GM18861 (cell line): ENCODE data around the gene FPR2.
"Not testable (repeated sequence)": the region's sequence is repeated elsewhere in the genome, so short reads cannot be mapped to it uniquely, and the experiment has no call there.

ENCODE experiments used
- ATAC-seq: cut with Tn5 transposase; IDR thresholded peaks from one replicate; pipeline ENCODE4 v1.9.1; 2021; ENCODE audit not compliant: unreplicated experiment

The FPR2 gene

DNA sequence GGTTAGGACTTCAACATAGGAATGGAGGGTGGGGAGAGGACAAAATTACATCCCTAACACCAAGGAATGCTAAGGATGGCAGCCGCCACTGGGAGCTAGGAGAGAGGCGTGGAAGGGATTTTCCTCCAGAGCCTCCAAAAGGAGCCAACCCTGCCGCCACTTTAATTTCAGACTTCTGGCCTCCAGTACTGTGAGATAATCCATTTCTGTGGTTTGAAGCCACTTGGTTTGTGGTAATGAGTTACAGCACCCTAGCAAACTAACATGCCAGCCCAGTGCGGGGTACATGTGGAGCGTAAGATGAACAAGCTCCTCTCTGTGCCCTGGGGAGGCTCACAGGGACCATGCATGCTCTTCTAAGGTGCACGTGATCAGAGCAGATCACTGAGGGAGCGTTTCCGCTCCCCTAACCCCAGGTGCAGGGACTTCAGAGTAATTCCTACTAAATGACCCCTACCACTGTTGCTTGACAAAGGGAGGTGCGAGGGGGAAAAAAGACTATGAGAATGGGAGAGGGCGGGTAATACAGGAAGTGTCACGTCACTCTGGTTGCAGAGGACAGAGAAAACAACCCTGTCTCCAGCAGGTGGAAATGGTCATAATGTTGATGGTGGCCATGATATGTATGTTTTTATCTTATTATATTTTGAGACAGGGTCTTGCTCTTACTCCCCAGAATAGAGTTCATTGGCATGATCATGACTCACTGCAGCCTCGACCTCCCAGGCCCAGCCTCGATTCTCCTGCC, 21.3 kb upstream of the FPR2 start:
- ATAC-seq, result no peak

DNA sequence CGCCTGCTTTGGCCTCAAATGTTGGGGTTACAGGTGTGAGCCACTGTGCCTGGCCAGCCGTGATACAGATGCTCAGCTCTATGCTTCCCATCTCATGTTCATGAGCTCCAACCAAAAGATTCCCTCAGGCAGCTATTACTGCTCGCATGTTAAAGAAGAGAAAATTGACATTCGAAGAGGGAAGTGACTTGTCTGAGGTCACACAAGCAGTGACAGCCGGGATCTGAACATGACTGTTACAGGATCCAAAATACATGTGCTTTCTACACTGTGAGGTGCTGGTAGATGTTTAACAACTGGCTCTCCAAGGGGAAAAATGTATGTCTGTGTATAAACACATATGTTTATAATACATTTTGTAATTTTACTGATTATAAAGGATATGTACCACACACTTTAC, 20.6 kb upstream of the FPR2 start:
- no peak for ATAC-seq

DNA sequence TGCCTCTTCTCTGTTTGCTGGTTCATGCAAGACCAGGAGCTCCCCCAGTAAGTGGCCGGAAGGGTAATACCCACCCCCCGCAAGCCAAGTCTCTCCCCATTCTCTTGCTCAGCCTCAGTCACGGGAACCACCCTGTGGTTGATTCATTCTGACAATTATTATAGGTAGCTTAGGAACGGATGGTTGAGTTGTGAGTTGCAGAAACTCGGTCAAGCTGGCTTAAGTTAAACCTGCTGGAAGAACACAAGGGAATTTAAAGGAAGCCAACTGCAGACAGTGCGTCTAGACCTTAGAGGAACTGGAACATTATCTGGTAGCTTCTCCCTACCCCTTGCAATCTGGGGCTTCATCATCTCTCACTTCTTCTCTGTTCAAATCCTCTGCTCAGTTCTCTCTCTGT, 18.2 kb upstream of the FPR2 start:
- ATAC-seq, result no peak

DNA sequence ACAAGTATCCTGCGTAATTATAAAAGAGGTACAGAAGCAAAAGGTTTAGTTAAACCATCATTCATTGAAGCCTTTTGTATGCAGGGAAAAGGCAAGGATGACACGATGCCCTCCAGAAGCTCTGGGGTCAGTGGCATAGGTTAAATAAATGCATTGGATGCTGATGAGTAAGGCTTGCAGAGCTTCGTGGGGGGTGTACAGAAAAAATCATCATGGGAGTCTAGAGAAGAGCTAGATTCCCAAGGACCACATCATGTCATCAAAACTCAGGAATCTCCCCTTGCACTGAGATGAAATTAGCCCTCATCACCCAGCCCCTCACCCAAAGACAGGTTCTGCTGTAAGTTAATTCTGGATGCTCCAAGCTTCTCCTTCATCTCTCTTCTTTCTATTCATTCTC, 17.6 kb upstream of the FPR2 start:
- no peak for ATAC-seq

DNA sequence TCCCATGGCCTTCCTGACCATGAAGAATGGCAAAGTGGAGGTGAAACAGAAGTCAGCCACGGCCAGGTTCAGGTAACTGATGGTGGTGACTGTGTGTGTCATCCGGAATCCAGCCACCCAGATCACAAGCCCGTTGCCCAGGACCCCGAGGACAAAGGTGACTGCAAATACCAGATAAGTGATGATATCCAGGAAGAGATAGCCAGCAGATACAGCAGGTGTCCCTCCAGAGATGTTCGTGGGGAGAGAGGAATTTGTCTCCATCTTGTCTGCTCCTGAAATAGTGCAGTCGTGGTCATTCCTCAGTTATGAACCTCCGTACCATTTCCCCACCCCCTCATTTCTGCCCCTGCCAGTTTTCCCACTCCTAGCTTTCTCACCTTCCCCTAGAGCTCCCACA, 14.2 kb upstream of the FPR2 start:
- ATAC-seq, result no peak

DNA sequence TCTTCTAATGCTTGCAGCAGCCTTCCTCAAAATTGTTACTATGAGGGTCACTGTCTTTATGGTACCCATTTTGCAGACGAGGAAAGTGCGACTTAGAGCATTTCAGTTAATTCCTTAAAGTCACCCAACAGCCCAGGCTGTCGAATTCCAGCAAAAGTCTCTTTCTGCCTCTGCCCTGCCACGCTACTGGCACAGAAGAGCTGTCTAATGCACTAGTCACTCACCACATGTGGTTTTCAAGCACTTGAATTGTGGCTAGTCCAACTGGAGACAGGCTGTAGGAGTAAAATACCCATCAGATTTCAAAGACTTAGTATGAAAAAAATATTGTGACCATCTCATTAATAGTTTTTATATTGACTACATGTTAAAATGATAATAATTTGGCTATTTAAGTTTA, 11.0 kb upstream of the FPR2 start:
- ATAC-seq, result no peak

DNA sequence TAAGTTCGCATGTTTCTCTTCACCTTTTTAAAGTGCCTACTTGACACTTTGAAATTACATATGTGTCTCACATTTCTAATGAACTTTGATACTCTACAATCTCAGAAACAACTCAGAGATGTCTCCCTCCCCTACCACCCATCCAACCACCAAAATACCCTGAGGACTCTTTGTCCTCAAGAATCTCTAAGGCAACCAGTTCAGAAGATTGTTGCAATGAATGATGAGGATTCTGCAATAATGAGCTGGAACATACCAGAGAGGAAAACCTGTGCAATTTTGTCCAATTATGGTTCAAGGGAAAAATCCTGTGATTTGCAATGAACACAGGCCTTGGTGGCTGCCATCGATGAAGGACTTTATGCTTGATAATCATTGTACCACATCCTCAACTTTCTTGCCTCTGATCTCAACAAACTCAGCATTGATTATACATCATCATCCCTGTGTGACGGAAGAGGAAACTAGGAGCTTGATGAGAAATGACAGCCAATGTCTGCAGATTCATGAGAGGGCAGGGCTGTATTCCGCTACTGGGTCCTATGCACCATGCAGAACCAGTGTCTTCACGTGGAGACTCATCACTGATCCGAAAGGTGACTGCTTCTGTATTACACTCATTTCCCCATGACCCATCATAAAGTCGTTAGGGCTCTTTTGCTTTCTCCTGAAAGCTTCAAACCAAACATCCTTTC, 10.4 kb upstream of the FPR2 start:
- ATAC-seq, result no peak

DNA sequence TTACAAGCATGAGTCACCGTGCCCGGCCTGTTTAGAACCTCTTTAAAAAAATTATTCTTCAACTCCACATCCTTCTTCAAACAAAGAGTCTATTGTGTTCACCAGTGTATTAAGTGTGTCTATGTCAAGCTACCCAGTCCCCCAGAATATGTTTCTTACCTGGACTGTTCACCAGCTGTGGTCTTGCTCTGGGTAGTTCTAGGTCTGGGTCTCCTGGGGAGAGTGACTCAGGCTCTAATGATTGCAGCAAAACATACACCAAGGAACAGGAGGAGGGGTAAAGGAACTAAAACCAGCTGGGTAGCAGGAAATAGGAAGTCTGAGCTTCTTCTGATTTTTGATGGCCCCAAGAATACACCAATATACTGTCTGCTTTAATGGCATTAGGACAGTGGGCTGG, 9.3 kb upstream of the FPR2 start, which contains the start of gene FPR1:
FPR1 (minus strand) TSS at position 224 of the 400 bp plus-strand sequence. CDS start 4,884 bp downstream, outside the sequence.
- no peak for ATAC-seq

DNA sequence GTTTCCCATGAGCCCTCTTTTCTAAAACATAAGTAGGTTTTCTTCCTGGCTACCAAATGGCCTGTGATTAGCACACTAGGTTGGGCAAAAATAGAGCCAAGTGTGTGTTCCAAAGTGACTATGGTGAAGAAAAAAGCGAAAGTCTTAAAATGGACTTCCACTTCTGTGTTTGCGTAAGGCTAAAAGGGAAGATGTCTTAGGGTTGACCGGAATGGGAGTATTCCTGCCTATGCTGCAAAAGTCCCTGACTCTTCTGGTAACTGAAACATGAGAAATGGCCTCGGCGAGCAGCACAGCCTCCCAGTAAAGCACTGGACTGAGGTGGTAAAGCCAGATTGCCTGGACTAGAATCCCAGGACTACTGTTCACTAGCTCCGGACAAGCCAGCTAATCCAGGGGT, 6.9 kb upstream of the FPR2 start:
- ATAC-seq, result no peak

DNA sequence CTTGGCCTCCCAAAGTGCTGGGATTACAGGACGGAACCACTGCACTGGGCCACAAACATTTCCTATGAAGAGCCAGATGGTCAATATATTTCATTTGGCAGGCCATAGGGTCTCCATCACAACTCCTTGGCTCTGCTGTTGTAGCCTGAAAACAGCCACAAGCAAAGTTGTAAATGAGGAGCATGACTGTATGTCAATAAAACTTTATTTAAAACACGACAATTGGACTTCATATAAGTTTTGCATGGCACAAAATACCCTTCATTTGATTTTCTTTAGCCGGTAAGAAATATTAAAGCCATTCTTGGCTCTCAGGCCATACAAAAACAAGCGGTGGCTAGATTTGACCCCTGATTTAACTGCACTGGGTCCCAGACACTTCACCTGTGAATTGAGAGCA, 6.2 kb upstream of the FPR2 start:
- no peak for ATAC-seq

DNA sequence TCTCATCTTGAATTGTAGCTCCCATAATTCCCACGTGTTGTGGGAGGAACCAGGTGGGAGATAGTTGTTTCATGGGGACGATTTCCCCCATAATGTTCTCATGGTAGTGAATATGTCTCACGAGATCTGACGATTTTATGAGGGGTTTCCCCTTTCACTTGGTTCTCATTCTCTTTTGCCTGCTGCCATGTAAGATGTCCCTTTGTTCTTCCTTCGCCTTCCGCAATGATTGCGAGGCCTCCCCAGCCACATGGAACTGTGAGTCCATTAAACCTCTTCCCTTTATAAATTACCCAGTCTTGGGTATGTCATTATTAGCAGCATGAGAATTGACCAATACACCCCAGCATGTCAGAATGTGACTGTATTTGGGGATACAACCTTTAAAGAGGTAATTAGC, 5.4 kb upstream of the FPR2 start:
- no peak for ATAC-seq

DNA sequence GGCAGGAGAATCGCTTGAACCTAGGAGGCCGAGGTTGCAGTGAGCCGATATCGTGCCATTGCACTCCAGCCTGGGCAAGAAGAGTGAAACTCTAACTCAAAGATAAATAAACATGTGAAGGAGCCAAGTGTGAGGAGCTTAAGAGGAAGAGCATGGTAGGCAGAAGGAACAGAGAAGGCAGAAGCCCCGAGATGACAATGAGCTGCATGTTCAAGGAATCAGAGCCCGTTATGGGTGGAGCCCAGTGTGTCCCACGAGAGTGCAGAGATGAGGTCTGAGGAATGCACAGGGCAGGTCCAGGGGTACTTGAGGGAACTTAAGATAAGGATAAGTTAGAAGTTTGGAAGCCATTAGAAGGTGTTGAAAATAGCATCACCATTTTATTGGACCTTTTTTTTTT, 716 bp downstream of the FPR2 start:
- ATAC-seq, result no peak

DNA sequence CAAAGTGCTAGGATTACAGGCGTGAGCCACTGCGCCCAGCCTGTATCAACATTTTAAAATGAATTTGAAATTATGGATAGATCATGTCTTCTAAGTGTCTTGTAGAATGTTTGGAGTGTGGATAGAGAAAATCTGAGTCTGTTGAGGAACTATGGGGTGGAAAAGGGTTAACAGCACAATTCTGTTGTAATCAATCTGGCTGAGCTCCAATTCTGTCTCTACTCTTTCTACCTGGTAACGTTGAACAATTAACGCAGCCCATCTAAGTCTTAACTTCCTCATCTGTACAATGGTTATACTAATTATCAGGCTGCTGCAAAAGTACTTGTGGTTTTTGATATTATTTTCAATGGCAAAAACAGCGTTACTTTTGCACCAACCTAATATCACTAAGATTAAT, 4.1 kb downstream of the FPR2 start:
- no peak for ATAC-seq

DNA sequence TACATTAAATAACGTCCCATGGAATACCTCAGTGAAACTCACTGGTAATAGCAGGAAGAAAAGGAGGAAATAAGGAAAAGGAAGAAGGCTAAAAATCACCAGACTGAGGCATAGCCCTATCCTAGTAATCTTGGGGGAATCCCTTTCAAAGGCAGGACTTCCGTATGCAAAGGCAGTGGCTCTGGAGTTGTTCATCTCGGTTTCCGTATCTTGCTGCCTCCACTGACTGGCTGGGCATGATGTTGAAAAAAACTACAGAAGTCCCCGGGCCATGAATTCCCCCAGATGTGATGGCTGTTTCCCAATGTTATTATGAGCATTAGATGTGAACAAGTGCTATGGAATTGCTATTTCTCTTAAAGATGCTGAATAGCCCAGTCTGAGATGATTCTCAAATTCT, 5.5 kb downstream of the FPR2 start:
- no peak for ATAC-seq

DNA sequence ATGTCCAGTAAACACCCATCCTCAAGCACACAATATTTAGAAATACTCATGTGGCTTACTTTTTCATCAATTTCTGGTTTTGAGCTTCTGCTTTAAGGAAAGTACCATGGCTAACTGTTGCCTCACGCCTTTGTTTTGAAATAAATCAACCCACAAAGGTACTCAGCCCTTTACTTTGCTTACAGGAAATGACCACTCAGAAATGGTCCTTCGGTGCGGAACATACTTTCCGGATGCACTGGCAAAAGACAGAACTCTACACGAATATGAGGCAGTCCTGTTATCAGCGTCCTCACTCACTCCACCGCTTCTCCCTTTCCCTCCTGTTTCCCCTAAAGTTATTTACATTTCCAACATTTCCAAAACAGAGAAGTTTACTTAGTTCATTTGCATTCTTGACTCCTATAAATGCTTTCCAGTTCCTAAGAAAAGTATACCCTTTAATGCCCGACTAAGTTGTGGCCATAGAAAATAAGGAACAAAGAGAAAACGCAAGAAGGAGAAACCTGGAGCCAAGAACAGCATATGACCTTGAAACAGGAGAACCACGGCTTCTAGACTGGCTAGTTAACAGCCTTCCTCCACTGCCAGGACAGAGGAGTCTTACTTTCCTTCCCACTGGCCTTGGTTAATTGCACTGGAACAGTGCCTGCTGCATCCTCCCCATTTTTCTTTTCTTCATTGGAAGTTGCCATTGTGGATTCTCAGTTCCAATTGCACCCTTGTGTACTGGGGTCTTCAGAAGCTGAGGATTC, 10.6 kb downstream of the FPR2 start:
- ATAC-seq, result no peak

DNA sequence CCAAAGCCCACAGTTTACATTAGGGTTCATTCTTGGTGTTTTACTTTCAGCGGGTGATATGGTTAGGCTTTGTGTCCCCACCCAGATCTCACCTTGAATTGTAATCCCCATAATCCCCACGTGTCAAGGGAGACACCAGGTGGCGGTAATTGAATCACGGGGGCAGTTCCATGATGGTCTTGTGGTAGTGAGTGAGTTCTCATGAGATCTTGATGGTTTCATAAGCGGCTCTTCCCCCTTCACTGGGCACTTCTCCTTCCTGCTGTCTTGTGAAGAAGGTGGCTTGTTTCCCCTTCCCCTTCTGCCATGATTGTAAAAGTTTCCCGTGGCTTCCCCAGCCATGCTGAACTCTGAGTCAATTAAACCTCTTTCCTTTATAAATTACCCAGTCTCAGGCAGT, 12.0 kb downstream of the FPR2 start:
- no peak for ATAC-seq

DNA sequence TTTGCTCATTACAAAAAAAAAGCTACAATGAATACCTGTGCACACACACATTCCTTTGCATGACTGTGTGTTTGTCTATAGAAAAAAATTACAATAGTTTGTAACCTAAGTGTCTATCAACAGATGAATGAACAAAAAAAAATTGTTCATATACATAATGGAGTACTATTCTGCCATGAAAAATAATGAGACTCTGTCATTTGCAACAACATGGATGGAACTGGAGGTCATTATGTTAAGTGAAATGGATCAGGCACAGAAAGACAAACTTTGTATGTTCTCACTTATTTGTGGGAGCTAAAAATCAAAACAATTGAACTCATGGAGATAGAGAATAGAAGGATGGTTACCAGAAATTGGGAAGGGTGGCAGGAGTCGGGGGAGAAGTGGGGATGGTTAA, 15.6 kb downstream of the FPR2 start:
- ATAC-seq, result not testable (repeated sequence)

DNA sequence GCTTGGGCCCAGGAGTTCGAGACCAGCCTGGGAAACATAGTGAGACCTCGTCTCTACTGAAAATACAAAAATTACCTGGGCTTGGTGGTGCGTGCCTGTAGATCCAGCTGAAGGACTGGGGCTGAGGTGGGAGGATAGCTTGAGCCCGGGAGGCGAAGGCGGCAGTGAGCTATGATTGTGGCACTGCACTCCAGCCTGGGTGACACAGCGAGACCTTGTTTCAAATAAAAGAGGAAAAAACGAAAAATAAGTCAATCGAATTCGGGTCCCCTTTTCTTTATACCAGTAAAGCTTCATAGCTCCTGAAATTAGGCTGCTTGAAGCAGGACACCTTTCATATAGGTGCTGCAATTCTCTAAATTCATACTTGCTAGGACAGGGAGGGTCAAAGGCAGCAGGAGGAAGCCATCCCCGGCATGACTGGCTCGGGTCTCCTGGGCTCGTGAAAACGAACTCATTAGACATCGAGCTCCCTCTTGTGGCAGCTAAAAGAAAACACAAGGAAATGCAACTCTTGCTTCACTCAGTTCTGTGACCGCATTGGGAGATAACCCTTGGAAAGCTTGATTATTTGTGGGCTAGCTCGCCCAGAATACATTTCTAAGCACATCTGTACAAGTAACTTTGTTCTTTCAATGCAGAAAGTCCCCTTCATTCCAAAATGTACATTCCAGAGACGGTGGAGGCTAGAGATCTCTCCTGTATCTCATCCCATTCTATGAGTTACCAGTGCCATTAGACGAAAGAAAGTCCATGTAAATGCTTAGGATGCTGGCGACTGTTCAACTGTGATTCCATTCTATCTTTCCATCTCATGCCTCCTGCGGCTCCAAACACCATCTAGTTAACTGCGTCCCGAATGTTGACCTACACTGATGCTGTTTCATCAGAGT, 16.8 kb downstream of the FPR2 start:
- ATAC-seq, result no peak

DNA sequence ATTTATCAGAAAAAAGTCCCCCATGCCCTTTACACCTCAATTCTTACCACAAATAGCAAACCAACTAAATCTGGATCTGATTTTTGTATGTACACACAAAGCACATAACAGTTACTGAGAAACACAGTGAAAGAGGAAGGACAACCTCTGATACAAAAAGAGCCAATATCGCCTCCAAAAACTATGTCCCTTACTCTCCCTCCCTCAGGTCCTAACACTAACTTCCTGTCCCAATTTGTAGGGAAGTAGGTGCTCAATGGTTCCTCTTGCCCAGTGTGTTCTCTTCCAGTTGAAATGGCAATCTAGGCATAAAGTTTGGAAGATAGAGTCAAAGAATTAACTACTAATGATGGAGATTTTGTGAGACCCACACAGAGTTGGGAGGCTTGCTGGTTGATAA, 18.2 kb downstream of the FPR2 start:
- no peak for ATAC-seq

DNA sequence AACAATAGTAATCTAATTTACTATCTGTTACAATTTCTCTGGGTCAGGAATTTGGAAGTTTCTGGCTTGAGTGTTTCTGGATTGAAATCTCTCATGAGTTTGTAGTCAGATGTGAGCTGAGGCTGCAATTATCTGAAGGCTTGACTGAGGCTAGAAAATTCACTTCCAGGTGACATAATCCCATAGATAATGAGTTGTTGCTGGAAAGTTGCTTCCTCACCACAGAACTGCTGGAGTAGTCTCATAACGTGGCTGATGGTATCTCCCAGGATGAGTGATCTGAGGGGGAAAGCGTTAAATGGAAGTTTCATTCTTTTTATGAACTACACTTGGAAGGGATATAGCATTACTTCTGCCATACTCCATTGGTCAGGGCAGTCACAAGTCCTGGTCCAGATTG, 18.7 kb downstream of the FPR2 start:
- ATAC-seq, result no peak

DNA sequence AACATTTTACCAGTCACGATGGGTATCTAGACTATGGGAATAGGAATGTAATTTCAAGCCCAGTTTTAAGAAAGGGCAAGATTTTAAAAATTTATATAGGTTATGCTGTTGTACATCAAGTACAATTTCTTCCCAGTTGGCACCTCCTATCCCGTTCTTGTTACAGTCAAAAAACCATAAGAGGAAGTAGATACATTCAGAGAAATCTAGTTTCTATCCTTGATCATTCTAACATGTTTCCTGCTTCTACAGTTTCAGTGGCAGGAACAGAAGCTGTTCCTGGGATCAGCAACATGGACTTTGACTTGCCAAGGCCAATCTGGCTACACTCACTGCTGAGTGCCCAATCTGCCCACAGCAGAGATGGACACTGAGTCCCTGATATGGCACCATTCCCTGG, 19.3 kb downstream of the FPR2 start:
- ATAC-seq, result no peak
